Ovary (tissue), 3 donors: ENCODE measurements around the gene PRG2.

Experiments used
- POLR2A ChIP-seq: fragments of 450-650 bp; IDR thresholded peaks from one replicate; pipeline ENCODE4 v1.6.1; 2017; ENCODE audit warnings: antibody characterized with exemption, mild to moderate bottlenecking, moderate library complexity
- TF ChIP-seq, protein P1 (sequence below), 3 donors: fragments of 450-650 bp in 2 of 3; fragments of 200-600 bp in 1 of 3; IDR thresholded peaks; one replicate each; pipeline versions ENCODE4 v1.5.1 to v1.8.0; 2016 to 2022; ENCODE audit warnings: antibody characterized with exemption in 3 of 3, mild to moderate bottlenecking in 1 of 3
- donor health status: DM: no; HTN: no; CAD: no.

DNA sequence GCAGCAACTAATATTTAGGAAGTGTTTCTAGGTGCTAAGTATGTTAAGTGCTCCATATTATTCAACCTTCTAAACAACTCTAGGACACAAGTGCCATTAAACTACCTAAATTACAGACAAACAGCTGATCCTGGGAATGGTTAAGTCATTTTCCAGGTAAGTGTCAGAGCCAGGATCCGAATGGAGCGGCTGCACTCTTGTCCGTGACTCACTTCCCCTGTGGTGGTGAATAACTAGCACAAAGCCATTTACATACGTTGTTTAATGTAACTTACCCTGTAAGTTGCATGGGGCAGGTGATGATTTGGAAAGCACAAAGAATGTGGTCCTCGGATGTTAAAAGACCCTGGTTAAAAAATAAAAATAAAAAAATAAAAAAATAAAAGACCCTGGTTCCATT is 8.8 kb upstream of the PRG2 start:
- TF ChIP-seq, protein P1, sequence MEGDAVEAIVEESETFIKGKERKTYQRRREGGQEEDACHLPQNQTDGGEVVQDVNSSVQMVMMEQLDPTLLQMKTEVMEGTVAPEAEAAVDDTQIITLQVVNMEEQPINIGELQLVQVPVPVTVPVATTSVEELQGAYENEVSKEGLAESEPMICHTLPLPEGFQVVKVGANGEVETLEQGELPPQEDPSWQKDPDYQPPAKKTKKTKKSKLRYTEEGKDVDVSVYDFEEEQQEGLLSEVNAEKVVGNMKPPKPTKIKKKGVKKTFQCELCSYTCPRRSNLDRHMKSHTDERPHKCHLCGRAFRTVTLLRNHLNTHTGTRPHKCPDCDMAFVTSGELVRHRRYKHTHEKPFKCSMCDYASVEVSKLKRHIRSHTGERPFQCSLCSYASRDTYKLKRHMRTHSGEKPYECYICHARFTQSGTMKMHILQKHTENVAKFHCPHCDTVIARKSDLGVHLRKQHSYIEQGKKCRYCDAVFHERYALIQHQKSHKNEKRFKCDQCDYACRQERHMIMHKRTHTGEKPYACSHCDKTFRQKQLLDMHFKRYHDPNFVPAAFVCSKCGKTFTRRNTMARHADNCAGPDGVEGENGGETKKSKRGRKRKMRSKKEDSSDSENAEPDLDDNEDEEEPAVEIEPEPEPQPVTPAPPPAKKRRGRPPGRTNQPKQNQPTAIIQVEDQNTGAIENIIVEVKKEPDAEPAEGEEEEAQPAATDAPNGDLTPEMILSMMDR (IDR thresholded peaks at IDR 0.05) = no peak
- no peak for TF ChIP-seq POLR2A
